HG02798 (cell line): ENCODE data around the gene SPHK1.

Source experiments
- ATAC-seq: cut with Tn5 transposase; IDR thresholded peaks from one replicate; pipeline ENCODE4 v1.9.1; 2021; ENCODE audit warnings: mild to moderate bottlenecking; ENCODE audit not compliant: unreplicated experiment, poor library complexity

Gene SPHK1

DNA sequence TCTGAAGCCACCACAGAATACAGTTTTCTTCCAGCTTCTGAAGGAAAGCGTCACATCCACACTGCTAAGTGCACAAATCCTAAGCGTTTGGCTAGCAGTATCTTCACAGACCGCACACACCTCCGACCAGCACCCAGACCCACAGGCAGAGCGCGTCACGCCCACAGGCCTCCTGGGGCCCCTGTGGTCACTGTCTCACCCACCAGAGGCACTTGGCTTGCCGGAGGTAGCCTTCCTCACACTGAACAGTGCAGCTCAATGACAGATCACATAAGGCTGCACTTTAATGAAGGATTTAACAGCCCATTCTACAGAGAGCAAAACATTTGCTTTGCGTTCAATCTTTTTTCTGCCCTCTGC, 21.2 kb downstream of the SPHK1 start:
- no peak for ATAC-seq

DNA sequence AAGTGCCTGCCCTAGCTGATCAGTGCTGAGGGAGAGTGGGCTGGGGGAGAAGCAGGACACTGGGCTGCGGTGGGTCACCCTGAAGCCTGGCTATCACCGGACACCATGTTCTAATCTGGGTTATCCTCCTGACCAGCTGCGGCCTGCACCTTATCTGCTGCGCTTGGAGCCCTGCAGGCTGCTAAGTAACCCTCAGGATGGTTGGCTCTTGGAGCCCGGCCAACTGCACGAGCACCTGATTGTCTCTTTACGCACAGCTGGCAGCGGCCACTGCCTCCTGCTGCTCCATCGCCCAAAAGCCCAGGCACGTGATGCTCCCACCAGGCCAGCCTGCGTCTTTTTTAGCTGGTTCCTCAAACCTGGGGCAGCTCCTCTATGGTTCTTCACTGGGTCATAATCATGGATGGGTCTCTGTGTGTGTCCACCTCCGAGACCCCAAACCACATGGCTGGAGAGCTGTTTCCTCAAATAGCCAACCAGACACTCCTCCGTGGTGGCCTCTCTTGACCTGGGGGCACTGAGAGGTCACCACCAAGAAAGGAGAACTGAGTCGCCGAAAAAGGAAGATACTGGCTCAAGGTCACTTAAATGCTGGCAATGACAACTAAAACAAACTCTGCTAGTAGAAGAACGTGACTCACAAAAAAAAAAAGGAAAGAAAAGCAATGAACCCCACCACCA, 21.7 kb downstream of the SPHK1 start:
- ATAC-seq: no peak

DNA sequence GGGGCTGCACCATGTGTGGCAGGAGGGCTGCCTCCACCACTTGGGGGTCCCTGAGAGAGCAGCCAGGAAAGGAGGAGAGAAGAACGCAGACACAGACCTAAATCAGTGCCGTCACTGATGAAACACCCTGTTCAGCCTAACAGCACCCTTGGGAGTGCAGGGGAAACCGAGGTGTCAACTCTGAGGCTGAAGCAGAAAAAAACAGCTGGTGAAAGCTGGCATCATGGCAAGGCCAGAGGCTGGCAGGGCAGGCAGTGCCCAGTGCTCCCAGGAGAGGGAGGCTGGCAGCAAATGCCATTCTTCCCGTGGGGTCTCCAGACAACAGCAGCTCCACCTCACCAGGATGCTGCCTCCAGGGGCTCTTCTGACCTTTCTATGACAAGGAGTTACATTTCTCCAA, 23.1 kb downstream of the SPHK1 start:
- no peak for ATAC-seq

DNA sequence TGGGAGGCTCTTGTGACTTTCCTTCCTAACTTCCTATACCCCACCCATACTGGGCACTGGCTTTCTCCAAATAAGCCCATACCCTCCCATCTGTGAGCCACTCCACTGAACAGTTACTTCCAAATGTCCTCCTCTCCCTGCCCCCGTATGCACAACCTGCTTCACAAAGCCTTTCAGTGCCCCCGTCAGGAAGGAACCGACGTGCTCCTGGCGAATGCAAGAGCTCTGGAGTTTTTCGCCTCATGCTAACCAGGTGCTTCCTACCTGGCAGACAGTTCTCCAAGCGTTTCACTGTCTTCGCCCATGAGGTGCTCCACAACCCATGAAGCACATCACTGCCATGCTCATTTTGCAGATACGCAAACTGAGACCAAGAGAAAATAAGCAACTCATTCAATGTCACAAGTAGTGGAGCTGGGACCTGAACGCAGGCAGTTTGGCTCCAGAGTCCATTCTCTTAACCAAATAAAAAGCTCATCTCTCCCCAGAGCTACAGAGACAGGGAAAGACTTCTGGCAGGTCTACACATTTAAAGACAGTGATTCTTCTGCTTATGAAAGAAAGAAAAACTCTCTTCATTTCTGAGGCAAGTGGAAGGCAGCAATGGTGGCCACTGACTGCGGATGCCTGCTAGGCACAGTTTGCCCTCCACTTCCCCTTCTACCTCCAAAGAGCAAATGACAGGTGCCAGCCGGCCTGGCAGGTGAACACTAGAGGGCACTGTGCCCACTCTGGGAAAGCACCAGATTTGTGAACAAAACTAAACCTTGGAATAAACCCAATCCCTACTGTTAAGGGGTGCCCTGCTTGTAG, 23.8 kb downstream of the SPHK1 start:
- peak; percentile 41 for ATAC-seq

- no peak for ATAC-seq
Observed at GRCh38 chr17:76410328-76410965, 26.0 kb downstream of the SPHK1 start.

DNA sequence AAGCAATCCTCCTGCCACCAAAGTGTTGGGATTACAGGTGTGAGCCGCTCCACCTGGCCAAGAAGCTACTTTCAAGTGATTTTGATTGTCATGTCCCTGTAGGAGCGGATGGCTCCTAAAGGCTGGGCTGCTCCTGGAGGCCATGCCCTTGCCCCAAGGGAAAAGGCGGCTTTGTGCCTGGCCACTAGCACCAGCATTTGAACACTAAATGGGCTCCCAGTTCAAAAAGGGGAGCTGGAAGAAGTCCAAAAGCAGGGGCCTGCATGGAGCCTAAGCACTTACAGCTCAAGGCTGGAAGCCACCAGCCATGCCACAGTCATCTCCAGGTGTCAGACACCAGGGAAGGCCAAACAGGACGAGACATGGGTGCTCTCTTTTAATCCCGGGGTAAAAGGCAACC, 26.8 kb downstream of the SPHK1 start:
- ATAC-seq: no peak

- no peak for ATAC-seq
Observed at GRCh38 chr17:76414334-76415295, 30.2 kb downstream of the SPHK1 start.

DNA sequence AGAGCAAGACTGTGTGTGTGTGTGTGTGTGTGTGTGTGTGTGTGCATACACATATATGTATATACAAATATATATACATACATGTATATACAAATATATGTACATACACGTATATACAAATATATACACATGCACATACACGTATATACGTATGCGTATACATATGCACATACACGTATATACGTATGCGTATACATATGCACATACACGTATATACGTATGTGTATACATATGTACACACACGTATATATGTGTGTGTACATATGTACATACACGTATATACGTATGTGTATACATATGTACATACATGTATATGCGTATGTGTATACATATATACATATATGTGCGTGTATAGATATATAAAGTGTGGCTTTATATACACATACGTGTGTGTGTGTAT, 31.4 kb downstream of the SPHK1 start:
- no peak for ATAC-seq

GRCh38 chr17:76416457-76416856, 32.0 kb downstream of the SPHK1 start:
- no peak for ATAC-seq

- no peak for ATAC-seq
Observed at GRCh38 chr17:76416899-76417298, 32.5 kb downstream of the SPHK1 start.

- ATAC-seq: no peak
Observed at GRCh38 chr17:76417499-76418143, 33.2 kb downstream of the SPHK1 start.

DNA sequence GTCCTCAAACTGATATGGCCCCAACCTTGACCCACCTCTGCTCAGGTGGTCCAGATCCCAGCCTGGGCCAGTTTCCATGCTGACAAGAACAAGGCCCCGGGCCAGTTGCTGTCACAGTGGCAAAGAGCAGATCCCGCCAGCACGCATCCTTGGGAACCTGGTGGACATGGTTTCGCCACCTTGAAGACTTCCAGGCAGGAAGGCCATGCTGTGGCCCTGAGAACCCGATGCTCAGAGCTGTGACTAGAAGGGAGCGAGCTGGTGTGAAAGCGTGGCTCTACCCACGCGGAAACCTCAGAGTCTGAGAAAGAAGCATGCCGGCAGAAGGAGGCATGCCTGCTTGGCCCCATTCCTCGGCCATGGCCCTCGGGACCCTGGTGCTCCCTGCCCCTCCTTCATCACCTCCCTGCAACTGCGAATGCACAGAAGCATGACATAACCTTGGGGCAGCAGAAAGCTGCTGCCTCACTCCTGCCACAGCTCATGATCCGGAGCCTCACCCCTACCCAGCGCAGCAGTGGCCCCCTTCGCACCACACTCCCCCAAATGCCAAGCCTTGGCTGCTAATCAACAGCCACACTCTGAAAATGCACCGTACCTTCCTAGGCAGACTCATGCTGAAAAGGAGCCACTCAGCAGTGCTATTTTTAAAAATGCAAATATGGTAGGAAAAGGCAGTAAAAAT, 35.3 kb downstream of the SPHK1 start:
- ATAC-seq: no peak

- ATAC-seq: no peak
Observed at GRCh38 chr17:76420356-76421043, 36.1 kb downstream of the SPHK1 start.

- no peak for ATAC-seq
Observed at GRCh38 chr17:76421044-76421407, 36.6 kb downstream of the SPHK1 start.

DNA sequence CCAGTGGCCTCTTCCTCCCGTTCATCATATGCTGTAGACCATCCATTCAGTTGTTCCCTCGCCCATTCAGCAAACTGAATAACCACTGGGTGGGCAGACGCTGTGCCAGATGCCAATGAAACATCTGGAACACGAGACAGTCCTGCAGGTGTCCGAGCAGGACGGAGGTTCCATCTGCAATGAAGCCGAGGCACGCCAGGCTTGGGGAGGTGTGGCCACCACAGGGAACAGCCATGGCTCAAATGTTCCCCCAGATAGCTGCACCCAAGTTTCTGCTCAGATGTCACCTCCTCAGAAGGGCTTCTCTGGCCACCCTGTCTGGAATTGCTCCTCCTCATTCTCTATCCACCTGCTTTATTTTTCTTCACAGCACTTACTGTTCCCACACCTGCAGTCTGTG, 38.0 kb downstream of the SPHK1 start:
- ATAC-seq: no peak

DNA sequence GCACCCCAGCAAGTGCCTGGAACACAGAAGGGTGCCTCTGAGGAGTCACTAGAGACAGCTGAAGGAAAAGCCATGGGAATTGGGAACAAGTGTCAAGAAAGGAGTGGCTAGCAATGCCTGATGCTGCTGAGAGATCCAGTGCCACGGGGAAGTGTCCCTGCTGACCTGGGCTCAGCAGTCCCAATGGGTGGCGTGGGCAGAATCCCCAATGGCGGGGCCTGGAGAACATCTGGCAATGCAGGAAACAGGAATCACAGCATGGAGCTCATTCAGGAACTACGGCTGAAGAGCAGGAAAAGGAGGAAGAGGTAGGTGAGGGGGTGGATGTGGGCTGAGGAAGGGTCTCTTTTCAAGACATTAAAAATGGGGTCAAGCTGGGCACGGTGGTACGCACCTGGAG, 38.5 kb downstream of the SPHK1 start:
- ATAC-seq: no peak

DNA sequence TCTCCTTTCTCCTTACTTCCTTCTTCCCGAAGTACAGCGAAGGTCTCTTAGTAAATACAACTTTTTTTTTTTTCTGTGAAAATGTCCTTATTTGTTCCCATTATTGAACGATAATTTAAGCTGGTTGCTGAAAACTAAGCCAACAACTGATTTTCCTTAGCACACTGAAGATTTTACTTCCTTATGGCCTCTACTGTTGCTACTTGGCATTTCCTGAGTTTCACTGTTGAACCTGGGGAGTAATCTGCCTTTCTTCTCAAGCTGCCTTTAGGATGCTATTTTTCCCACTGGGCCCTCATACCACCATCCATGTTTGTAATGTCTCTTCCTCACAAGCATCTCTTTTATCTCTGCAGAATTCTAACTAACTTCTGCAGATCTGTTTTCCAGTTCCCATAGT, 42.4 kb downstream of the SPHK1 start:
- no peak for ATAC-seq

GRCh38 chr17:76427501-76428231, 43.3 kb downstream of the SPHK1 start:
- no peak for ATAC-seq
